ENCODE measurements around the gene IPPK. TPM values are rescaled to one million over a fixed set of nuclear protein-coding genes. Genes with fewer than 3 reads are reported as not detected.

IPPK gene
- total RNA-seq, 1 donor from 2014 or later = 8.1 TPM

DNA sequence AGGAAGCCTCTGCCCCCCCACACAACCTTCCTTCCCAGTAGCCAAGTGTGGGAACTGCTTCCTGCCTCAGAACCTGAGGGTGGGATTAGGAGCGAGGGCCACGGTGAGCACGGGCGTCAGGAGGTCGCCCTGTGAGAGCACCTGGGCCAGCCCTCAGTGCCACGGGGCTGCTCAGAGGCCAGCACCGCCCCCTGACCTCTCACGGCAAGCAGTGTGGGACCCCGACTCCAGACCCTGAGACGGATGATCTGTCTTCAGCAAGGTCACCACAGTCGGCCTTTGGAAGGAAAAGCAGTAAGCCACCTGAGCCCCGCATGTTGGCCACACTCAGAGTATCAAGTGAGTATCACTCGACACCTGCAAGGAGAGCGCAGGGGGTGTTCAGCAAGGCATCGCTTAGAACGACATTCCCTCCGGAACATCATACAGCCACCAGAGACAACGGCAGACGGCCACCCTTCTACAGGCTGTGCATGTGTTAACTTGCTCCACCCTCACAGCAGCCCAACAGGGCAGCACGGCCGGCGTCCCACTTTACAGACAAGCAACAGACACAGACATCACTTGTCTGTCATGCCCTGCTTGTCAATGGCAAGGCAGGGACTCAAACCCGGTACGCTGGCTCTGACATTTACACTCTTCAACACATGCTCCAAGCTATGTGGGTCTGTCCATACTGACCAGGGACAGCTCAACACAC is 50.2 kb downstream of the IPPK start:
- Mint-ChIP-seq H3K36me3 (peaks cover 19% of the 10 kb centered on the region), H3K4me3 (no peak overlapping the region), H3K4me1 (ENCODE audit: unreplicated experiment) (no peaks in the 10 kb centered on the region), H3K27me3 (no peaks in the 10 kb centered on the region), H3K9me3 (no peaks in the 10 kb centered on the region), H3K27ac (no peak overlapping the region)
- TF ChIP-seq, protein P1, sequence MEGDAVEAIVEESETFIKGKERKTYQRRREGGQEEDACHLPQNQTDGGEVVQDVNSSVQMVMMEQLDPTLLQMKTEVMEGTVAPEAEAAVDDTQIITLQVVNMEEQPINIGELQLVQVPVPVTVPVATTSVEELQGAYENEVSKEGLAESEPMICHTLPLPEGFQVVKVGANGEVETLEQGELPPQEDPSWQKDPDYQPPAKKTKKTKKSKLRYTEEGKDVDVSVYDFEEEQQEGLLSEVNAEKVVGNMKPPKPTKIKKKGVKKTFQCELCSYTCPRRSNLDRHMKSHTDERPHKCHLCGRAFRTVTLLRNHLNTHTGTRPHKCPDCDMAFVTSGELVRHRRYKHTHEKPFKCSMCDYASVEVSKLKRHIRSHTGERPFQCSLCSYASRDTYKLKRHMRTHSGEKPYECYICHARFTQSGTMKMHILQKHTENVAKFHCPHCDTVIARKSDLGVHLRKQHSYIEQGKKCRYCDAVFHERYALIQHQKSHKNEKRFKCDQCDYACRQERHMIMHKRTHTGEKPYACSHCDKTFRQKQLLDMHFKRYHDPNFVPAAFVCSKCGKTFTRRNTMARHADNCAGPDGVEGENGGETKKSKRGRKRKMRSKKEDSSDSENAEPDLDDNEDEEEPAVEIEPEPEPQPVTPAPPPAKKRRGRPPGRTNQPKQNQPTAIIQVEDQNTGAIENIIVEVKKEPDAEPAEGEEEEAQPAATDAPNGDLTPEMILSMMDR (conservative IDR thresholded peaks at IDR 0.05) = no peak
- DNase-seq (ENCODE audit: extremely low spot score, unreplicated experiment) = peak; percentile 55

DNA sequence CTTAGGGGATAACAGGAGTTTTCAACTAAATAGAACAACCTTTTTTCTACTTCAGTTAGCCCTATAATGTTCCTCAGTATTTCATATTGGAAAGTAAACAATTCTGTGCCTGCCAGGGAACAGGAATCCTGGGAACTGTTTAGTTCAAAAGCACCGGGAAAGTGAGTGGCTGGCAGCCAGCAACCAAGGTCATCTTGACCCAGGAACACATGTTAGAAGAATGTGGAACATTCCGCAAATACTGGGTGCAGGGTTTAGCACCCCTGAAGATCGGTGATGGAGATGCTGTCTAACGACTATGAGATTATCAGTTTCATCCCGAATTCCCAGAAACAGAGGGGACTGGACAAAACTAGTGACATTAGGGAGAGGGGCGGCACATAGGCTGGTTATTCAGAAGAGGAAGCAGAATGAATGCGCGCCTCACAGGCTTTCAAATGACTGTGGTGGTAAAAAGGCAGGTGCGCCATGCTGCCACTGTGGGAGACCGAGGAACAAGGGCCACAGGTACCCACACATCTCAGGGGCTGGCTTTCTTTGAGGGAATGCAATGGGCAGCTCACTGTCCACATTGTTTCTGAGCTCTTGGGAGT is 51.2 kb downstream of the IPPK start:
- Mint-ChIP-seq H3K27me3 (no peaks in the 10 kb centered on the region), H3K9me3 (no peaks in the 10 kb centered on the region), H3K27ac (no peak overlapping the region), H3K36me3 (peaks cover 15% of the 10 kb centered on the region), H3K4me1 (ENCODE audit: unreplicated experiment) (no peaks in the 10 kb centered on the region), H3K4me3 (no peak overlapping the region)
- peak; percentile 15 for DNase-seq (ENCODE audit: extremely low spot score, unreplicated experiment)
- TF ChIP-seq, protein P1 (conservative IDR thresholded peaks at IDR 0.05) = no peak

DNA sequence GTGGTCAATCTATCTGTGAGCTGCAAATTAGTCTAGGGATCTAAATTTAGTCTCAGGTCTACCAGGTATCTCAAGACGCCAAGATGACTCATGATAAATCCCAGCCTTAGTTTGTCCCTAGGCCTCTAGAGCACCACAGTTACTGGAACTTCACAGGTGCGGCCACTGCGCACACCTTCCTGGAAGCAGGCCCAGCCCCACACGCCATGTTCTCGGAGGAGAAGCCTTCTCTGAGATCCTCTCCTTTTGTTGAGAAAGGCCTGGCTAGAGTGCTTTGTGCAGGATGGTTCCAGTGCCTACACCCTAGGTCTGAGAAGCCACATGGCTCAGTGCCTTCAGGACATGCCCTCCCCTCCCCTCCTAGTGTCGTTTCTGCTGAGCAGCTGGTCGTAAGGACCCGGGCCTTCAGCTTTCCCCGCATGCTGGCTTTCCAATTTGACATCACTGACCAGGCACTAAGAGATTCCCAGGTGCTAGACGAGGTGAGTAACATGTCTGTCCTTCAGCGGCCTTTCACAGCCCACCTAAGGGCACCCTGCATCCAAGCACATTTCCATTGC is 51.9 kb downstream of the IPPK start:
- Mint-ChIP-seq H3K4me3 (no peak overlapping the region), H3K9me3 (no peaks in the 10 kb centered on the region), H3K36me3 (peaks cover 14% of the 10 kb centered on the region), H3K4me1 (ENCODE audit: unreplicated experiment) (no peaks in the 10 kb centered on the region), H3K27ac (no peak overlapping the region), H3K27me3 (no peaks in the 10 kb centered on the region)
- no peak for DNase-seq (ENCODE audit: extremely low spot score, unreplicated experiment)
- TF ChIP-seq, protein P1 (conservative IDR thresholded peaks at IDR 0.05) = no peak

DNA sequence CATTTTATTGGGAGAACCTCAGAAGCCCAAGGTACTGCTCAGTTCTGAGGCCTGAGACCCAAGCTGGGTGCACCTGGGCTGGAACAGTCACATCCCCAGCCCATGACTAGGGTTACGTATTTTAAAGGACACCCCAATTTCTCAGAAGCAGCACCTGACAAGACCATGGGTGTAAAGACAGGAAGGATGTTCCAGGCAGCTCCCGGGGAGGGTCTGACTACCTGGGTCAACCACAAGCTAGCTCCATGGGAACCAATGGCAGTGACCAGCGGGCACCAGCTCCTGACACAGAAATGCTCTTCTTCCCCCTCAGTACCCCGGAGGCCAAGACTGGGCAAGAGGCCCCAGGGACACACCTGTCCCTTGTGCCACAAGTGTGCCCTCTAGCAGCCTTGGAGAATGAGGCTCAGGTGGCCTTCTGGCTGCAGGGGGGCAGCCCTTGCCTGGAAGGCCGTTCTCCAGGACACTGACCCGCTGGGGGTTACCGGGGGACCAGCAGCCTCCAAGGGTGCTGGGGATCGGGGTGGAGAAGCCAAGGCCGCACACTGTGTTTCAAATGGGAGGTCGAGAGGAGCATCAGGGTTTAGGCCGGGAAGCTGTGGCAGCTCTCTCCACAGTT is 52.6 kb downstream of the IPPK start:
- no peaks in the 10 kb centered on the region for H3K9me3 Mint-ChIP-seq
- H3K27me3 Mint-ChIP-seq = no peaks in the 10 kb centered on the region
- TF ChIP-seq, protein P1 (conservative IDR thresholded peaks at IDR 0.05) = no peak
- H3K4me3 Mint-ChIP-seq = no peak overlapping the region
- no peak overlapping the region for H3K27ac Mint-ChIP-seq
- DNase-seq (ENCODE audit: extremely low spot score, unreplicated experiment) = no peak
- H3K4me1 Mint-ChIP-seq (ENCODE audit: unreplicated experiment) = no peaks in the 10 kb centered on the region
- peaks cover 15% of the 10 kb centered on the region for H3K36me3 Mint-ChIP-seq

DNA sequence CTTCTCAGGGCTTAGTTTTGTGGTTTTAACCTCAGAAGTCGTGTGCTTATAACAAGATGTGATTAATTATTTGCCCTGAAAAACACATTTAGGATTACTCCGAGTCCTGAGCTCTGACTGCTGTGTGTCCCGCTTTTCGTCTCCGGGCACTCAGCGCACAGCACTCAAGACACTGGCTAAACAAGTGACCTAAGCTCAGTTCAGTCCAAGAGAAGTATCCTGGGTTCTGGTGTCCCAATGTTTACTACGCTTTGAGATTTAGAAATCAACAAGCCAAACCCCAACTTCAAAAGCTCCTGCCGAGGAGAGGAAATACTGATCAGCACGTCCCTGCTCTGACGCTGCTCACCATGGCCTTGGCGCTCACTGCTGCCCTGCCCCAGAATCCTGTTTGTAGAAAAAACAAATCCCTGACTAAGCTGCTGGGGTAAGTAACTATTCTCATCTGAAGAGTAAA is 53.2 kb downstream of the IPPK start:
- no peaks in the 10 kb centered on the region for H3K4me1 Mint-ChIP-seq (ENCODE audit: unreplicated experiment)
- no peaks in the 10 kb centered on the region for H3K9me3 Mint-ChIP-seq
- H3K27me3 Mint-ChIP-seq = no peaks in the 10 kb centered on the region
- no peak overlapping the region for H3K27ac Mint-ChIP-seq
- DNase-seq (ENCODE audit: extremely low spot score, unreplicated experiment) = no peak
- no peak overlapping the region for H3K4me3 Mint-ChIP-seq
- TF ChIP-seq, protein P1 (conservative IDR thresholded peaks at IDR 0.05) = no peak
- H3K36me3 Mint-ChIP-seq = peaks cover 22% of the 10 kb centered on the region

Data from type B pancreatic cell (in vitro differentiated cells).